ENCODE results near the gene ASPN.

ASPN gene

DNA sequence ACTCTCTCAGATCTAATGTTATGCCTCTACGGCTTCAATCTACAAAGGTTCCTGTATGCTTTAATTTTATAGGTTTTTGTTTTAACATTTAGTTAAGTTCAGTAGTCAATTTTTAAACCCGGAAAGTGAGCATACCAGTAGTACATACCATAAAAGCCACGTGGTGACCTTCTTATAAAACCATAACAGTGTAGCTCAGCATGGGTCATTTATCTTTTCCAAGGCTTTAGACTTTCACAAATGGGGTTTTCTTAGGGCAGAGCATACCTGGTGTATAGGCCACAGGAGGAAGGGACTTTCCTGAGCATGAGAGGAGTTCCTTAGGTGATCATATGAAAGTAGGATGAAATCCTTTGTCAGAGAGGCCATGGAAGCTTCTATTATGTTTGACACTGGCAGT lies 30.3 kb upstream of the ASPN start:
- TF ChIP-seq GATA2 (IDR thresholded peaks at IDR 0.05; ENCODE audit: low read depth, low read length) (no peak), GATA3 (IDR thresholded peaks at IDR 0.05; ENCODE audit: low read depth, low read length) (no peak)

DNA sequence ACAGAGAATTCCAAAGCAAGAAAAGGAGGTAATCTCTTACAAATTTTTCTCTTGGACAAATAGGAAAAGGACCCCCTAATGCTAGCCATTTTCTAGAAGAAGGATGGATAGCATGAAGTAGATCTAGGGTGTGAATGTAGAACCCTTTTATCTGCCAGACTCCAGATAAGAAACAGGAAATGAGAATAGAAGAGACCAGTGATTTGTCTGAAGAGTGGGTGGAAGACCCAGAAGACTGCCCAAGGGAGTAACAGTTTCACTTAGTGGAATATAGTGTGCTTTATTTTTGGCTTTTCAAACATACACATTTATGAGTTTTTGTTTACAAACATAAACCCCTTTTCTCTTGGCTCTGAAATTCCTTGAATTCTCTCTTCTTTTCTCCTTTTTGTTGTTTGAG lies 28.4 kb upstream of the ASPN start:
- TF ChIP-seq GATA3 (IDR thresholded peaks at IDR 0.05; ENCODE audit: low read depth, low read length) (no peak), GATA2 (IDR thresholded peaks at IDR 0.05; ENCODE audit: low read depth, low read length) (no peak)

DNA sequence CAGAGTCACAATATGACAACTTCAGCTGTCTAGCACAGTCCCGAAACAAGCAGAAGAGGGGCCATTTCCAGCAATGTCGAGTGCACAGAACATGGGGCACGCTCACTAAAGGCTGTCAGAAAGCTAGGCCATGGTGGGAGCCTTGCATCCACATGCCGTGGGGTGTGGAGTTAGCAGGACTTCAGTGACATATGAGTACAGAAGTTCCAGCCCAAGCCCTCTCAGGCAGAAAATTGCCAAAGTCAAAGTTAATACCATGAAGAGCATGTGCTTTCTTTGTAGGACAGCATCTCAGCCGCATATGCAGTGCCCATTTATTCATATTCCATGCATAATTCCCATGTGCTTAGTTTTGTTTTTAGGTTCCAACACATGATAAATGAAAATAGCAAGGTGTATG lies 26.7 kb upstream of the ASPN start:
- TF ChIP-seq GATA2 (IDR thresholded peaks at IDR 0.05; ENCODE audit: low read depth, low read length) (no peak), GATA3 (IDR thresholded peaks at IDR 0.05; ENCODE audit: low read depth, low read length) (no peak)

- TF ChIP-seq GATA3 (IDR thresholded peaks at IDR 0.05; ENCODE audit: low read depth, low read length) (no peak), GATA2 (IDR thresholded peaks at IDR 0.05; ENCODE audit: low read depth, low read length) (no peak)
Observed at GRCh38 chr9:92508018-92508820, 25.9 kb upstream of the ASPN start.

- no peak for TF ChIP-seq GATA3 (IDR thresholded peaks at IDR 0.05; ENCODE audit: low read depth, low read length)
- no peak for TF ChIP-seq GATA2 (IDR thresholded peaks at IDR 0.05; ENCODE audit: low read depth, low read length)
Observed at GRCh38 chr9:92507496-92507895, 25.2 kb upstream of the ASPN start.

- no peak for TF ChIP-seq GATA3 (IDR thresholded peaks at IDR 0.05; ENCODE audit: low read depth, low read length)
Observed at GRCh38 chr9:92507005-92507404, 24.7 kb upstream of the ASPN start.

GRCh38 chr9:92506184-92506857 lies 24.0 kb upstream of the ASPN start:
- TF ChIP-seq GATA2 (IDR thresholded peaks at IDR 0.05; ENCODE audit: low read depth, low read length), result no peak
- no peak for TF ChIP-seq GATA3 (IDR thresholded peaks at IDR 0.05; ENCODE audit: low read depth, low read length)

GRCh38 chr9:92504881-92505280 lies 22.6 kb upstream of the ASPN start:
- TF ChIP-seq GATA2 (IDR thresholded peaks at IDR 0.05; ENCODE audit: low read depth, low read length) (no peak), GATA3 (IDR thresholded peaks at IDR 0.05; ENCODE audit: low read depth, low read length) (no peak)

- TF ChIP-seq GATA2 (IDR thresholded peaks at IDR 0.05; ENCODE audit: low read depth, low read length) (no peak), GATA3 (IDR thresholded peaks at IDR 0.05; ENCODE audit: low read depth, low read length) (no peak)
Observed at GRCh38 chr9:92503156-92503555, 20.9 kb upstream of the ASPN start.

DNA sequence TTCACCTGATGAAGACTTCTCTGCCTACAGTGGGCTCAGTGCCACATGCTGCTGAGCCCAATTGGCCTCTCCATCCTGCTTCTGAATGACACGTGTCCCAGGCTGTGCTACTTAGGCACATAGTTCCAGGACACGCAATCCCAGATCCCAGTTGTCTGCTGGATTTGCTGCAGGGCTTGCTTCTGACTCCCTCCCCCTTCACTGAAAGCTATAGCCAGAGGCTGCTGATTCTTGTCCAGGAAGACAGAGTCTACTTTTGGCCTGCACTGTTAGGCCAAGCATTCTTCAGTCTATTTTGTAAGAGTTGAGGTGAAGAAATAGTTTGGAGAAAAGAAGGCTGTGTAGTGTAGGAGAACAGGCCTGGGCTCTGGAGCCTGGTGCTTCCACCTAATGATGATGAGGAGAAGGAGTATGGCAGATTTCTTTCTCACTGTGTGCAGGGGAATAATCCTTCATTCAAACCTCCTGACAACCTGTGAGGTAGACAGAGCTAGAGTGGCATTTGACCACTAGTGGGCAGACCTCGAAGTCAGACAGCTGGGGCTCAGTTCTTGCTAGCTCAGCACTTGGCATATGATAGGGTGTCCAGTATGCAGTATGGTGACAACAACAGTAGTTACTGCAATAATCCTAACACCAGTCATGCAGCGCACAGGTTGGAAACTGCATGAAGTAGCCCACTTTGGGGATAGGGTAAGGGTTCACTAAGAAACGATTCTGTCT lies 19.5 kb upstream of the ASPN start:
- TF ChIP-seq GATA3 (IDR thresholded peaks at IDR 0.05; ENCODE audit: low read depth, low read length) (no peak), GATA2 (IDR thresholded peaks at IDR 0.05; ENCODE audit: low read depth, low read length) (no peak)

GRCh38 chr9:92500725-92501124 lies 18.4 kb upstream of the ASPN start:
- no peak for TF ChIP-seq GATA3 (IDR thresholded peaks at IDR 0.05; ENCODE audit: low read depth, low read length)
- no peak for TF ChIP-seq GATA2 (IDR thresholded peaks at IDR 0.05; ENCODE audit: low read depth, low read length)

DNA sequence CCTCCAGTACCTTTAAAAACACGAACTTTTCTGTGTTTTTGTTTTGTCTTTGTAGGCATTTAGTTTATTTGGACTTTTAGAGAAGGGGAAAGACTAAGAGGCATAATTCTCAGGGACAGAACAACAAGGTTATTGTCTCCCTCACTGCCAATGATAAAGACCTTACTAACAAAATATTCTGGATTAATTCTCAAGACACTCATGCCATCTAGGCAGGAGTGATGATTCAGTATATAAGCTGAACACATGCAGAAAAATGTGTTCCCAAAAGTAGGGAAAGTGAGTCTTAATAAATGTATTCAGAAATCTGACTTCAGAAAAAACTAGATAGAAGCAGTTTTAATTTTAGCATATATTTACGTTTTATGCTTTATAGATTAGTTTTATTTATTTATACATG lies 17.4 kb upstream of the ASPN start:
- TF ChIP-seq GATA3 (IDR thresholded peaks at IDR 0.05; ENCODE audit: low read depth, low read length), result no peak
- no peak for TF ChIP-seq GATA2 (IDR thresholded peaks at IDR 0.05; ENCODE audit: low read depth, low read length)

GRCh38 chr9:92496396-92497176 lies 14.3 kb upstream of the ASPN start:
- no peak for TF ChIP-seq GATA3 (IDR thresholded peaks at IDR 0.05; ENCODE audit: low read depth, low read length)
- TF ChIP-seq GATA2 (IDR thresholded peaks at IDR 0.05; ENCODE audit: low read depth, low read length), result no peak

DNA sequence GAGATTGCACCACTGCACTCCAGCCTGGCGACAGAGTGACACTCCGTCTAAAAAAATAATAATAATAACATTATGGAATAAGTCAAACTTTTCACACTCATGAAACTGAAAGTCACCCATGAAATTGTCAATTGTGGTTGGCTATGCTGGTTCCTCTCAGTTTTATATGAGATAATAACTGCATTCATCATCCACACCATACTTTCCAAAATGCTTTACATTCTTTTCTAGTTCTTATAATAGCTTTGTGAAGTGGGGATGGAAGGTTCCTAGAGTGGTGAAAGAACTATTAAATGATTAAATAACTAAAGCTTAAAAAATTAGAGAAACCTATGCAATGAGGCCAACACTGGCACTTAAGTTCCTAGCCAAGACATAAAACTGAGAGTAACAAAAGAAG lies 12.6 kb upstream of the ASPN start:
- TF ChIP-seq GATA3 (IDR thresholded peaks at IDR 0.05; ENCODE audit: low read depth, low read length) (no peak), GATA2 (IDR thresholded peaks at IDR 0.05; ENCODE audit: low read depth, low read length) (no peak)

Data from SH-SY5Y (cell line).